ENCODE measurements around the gene JSRP1.

DNA sequence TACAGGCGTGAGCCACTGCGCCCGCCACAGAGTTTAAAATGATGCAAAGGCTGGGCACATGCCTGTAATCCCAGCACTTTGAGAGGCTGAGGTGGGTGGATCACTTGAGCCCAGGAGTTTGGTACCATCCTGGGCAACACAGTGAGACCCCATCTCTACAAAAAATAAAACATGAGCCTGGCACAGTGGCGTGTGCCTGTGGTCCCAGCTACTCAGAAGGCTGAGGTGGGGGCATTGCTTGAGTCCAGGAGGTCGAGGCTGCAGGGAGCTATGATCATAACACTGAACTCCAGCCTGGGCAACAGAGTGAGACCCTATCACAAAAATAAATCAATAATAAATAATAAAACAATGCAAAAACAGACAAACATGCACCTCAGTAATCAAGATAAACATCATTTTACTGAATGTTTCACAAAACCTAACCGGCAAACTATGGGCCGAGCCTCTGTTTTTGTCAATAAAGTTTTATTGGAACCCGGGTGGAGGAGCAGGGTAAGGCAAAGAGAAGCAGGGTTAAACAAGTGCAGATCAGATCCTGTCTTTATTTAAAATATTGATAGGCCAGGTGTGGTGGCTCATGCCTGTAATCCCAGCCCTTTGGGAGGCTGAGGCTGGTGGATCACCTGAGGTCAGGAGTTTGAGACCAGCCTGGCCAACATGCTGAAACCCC, 27.8 kb upstream of the JSRP1 start:
- no peak for TF ChIP-seq EZH2phosphoT487 (IDR thresholded peaks at IDR 0.05; ENCODE audit: low read depth, severe bottlenecking, unreplicated experiment)
- no peak for TF ChIP-seq CTCF (IDR thresholded peaks at IDR 0.05; ENCODE audit: poor library complexity)
- TF ChIP-seq EZH2 (IDR thresholded peaks at IDR 0.05; ENCODE audit: borderline replicate concordance) = no peak

Data from hepatocyte (in vitro differentiated cells).